Sigmoid colon (tissue), 4 donors: ENCODE data around the gene KCNIP3.

ENCODE experiments used
- EP300 ChIP-seq, 4 donors: sonication (generic); formaldehyde crosslinking; IDR thresholded peaks; one replicate each; pipeline ENCODE4 v1.6.1; 2017; ENCODE audit warnings: antibody characterized with exemption in 4 of 4
- POLR2A ChIP-seq, 2 donors: fragments of 450-650 bp; IDR thresholded peaks; one replicate each; pipeline ENCODE4 v1.6.1; 2016; ENCODE audit warnings: antibody characterized with exemption in 2 of 2, mild to moderate bottlenecking in 2 of 2, moderate library complexity in 2 of 2
- POLR2AphosphoS5 ChIP-seq, 4 donors: sonication (generic); formaldehyde crosslinking; IDR thresholded peaks; one replicate each; pipeline ENCODE4 v1.6.1; 2017; ENCODE audit warnings: antibody characterized with exemption in 4 of 4
- TF ChIP-seq, protein P1 (sequence below), 4 experiments: fragments of 450-650 bp in 3 of 4; fragments of 200-600 bp in 1 of 4; IDR thresholded peaks; one replicate each; pipeline ENCODE4 v1.5.1; 2016 to 2019; ENCODE audit warnings: antibody characterized with exemption in 4 of 4, mild to moderate bottlenecking in 3 of 4, moderate library complexity in 2 of 4

DNA sequence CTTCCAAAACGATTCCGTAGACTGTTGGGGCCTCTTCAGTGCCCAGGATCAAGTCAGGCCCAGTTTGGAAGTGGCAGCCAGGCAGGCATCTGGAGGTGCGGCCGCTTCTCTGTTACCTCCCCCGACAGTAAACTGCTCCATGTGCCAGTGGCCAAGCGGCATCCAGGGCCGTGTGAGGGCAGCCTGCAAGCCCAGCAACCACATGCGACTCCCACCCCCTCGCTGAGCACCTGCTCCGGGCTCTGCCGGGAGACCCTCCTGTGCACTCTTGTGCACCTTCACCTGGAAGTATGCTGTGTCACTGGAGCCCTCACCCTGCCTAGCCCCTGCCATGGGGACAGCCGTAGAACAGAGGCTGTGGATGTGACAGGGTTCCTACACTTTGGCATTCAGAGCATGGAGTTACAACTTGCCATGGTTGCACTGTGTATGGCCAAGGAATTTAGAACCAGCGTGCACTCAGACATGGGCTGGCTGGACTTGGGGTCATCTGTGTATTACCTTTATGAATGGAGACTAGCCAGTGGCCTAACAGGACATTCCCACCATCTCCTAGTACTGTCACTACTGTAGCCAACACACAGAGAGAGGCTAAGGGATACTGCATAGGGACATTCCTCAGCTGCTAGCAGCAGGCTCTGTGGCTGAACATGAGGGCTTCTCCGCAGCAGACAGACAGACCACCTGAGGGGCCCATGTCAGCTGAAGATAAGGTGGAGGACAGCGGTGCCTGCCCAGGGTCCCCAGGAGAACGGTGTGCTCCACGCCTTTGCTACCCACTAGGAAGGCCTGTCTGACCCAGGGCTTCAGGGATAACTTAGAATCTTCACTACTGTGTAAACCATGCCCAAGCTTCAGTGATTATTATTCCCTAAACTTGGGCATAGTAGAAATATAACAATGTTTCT is 80.3 kb downstream of the KCNIP3 start:
- TF ChIP-seq POLR2A (IDR thresholded peaks at IDR 0.05) (no peak), POLR2AphosphoS5 (IDR thresholded peaks at IDR 0.05) (no peak), EP300 (IDR thresholded peaks at IDR 0.05) (no peak)
- TF ChIP-seq, protein P1, sequence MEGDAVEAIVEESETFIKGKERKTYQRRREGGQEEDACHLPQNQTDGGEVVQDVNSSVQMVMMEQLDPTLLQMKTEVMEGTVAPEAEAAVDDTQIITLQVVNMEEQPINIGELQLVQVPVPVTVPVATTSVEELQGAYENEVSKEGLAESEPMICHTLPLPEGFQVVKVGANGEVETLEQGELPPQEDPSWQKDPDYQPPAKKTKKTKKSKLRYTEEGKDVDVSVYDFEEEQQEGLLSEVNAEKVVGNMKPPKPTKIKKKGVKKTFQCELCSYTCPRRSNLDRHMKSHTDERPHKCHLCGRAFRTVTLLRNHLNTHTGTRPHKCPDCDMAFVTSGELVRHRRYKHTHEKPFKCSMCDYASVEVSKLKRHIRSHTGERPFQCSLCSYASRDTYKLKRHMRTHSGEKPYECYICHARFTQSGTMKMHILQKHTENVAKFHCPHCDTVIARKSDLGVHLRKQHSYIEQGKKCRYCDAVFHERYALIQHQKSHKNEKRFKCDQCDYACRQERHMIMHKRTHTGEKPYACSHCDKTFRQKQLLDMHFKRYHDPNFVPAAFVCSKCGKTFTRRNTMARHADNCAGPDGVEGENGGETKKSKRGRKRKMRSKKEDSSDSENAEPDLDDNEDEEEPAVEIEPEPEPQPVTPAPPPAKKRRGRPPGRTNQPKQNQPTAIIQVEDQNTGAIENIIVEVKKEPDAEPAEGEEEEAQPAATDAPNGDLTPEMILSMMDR (IDR thresholded peaks at IDR 0.05): no peak
